Activated CD4-positive, alpha-beta T cell treated with anti-CD3 and anti-CD28 coated beads, Interleukin-2, amount 50 U/mL, for 16 hours (primary cell): Measurements from ENCODE around the gene RCSD1.

Experiments
- DNase-seq: peaks from one replicate; pipeline ENCODE4 v3.0.0-alpha.2; 2020

The RCSD1 gene

DNA sequence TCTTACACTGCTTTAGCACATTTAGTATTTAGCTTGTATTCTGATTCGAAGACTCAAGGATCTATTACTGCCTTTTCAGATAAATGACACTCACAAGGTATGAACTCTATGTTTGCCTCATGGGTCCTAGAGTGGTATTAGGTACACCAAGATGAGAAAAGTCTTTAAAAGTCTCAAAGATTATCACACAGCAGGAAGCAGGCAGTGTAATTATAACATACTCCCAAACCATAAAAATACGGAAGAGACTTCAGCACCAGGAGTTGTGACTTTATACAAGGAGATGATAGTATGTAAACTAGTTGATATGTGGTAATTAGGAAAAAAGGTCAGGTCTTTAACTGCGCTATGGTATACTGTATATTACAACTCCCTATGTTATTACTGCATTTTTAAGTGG, 11.2 kb upstream of the RCSD1 start:
- DNase-seq: no peak

GRCh38 chr1:167620002-167620401, 10.0 kb upstream of the RCSD1 start:
- DNase-seq: no peak

DNA sequence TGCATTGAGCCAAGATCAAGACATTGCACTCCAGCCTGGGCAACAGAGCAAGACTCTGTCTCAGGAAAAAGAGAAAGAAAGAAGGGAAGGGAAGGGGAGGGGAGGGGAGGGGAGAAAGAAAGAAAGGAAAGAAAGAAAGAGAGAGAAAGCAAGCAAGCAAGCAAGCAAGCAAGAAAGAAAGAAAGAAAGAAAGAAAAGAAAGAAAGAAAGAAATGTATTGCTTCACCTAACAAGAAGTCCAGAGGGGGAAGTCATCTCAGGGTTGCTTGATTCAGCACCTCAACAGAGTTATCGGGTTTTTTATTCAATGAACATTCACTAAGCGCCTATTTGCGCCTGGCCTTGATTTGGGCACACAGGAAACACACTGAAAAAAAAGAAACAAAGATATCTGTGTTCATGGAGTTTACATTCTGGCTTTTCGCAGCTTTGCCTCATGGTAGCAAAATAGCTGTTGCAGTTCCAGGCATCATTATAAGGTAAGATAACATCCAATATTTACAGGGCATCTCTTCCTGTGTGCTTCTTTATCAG, 8.2 kb upstream of the RCSD1 start:
- DNase-seq: no peak

DNA sequence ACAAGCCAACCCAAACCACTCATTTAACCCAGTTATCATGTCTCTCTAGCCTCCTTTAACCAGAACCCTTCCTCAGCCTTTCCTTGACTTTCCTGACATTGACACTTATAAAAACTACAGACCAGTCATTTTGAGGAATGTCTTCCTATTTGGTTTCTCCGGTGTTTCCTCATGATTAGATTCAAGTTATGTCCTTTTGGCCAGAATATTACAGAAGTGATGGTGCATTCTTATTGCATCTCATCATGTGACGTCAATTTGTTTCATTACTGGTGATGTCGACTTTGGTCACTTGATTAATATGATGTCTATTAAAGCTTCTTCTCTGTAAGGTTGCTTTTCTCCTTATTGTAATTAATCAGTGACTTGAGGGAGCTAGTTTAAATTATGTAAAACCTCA, 6.1 kb upstream of the RCSD1 start:
- no peak for DNase-seq

DNA sequence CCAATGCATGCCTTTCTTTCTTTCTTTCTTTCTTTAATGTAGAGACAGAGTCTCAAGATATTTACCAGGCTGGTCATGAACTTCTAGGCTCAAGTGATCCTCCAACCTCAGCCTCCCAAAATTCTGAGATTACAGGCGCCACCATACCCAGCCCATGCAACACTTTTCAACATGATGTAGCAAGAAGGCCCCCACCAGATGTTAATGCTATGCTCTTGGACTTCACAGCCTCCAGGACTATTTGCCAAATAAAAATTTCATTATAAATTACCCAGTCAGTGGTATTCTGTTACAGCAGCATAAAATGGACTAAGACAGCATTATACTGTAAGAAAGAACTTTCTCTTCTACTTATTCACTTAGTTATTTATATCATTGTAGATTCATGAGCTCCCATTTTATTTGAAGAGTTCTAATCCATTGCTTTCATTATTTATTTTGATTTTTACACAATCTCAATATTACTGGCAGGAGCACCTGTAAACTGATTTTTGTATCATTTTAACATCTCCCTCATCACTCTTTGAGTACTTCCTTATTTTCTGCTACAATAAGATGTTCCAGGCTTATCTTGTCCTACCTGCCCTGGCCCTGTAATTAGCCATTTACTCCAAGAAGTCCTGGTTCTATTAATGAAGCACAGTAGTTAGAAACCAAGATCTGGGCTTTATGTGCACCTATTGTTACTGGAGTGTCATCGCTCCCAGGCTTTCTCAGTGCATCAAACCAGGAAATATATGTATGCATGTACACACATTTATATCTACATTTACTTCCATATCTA, 4.8 kb upstream of the RCSD1 start:
- DNase-seq: no peak

DNA sequence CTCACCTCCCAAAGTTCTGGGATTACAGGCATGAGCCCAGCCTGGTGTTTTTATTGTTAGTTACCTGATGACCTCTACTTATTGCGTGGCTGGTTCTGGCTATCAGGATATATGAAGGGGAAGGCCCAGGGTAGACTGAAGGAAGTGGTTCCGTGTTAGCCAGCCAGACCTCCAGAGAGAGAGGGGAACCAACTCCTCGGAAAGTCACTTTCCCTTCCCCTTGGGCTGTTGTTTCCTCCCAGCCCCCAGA, 2.5 kb upstream of the RCSD1 start:
- peak; percentile 46 for DNase-seq

DNA sequence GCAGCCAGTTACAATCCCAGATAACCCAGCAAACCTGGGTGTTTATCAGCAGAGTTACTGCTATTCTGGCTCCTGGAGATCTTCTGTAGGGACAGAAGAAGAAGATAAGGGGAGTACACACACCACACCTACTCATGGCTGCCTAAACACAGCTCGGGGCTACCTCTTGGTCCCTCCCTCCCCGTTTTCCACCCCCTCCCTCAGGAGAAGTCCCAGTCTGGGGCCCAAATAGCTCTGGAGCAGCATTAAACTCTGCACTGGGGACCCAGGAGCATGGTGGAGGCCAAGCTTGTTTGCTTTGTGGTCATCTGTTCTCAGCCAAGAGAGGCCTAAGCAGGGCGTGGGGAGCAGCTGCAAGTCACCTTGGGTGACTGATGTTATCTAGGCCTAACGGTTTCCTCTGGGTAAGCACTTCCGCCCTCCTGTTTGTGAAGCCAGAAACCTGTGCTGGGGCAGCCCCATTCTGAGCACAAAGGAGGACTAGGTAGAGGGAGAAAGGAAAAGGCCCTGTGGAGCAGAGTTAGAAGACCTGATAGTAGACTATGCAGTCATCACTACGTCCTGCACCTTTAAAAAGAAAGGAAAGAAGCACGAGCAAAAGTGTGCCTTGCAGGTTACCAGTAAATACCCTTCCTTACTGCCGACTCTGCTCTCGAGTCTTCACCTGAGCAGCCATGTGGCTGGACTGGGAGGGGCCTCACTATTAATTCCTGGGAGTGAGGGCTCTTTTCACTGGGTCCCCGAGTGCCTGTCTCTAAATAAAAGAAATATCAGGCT, 2.0 kb upstream of the RCSD1 start:
- DNase-seq: peak; percentile 94

GRCh38 chr1:167628741-167629515, 1.1 kb upstream of the RCSD1 start:
- DNase-seq: peak; percentile 30

DNA sequence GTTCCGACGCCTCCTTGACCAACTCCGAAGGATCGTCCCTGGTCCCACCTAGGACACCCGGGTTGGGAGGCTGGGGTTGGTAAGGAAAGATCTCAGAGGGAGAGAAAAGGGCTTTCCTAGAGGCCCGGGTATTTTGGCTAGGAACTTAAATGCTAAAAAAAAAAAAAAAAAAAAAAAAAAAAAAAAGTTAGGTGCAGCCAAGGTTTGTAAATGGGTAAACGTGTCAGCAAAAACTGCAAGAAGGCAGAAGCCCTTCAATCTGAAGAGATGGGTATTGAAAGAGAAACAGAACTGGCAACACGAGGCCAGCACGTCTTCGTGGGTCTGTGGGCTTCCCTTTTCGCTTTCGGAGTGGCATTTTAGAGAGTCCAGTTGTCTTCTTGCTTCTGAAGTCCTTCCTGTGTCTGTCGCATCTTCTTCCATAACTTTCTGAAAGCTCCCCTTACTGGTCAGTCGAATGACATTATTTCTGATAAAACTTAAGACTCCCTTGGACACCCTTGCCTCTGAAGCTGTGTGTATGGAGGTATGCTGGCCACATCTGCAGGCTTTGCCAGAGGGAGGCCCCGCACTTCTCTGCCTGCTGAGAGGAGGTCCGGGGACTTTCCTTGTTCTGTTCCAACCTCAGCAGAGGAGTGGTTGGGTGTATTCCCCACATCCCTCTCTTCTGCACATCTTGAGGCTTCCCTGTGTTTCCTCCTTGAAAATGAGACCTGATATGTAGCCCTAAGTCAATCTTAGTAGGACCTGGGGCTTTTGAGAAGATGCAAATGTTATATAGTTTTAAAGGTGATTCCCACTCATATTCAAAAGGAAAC, 745 bp downstream of the RCSD1 start:
- DNase-seq: peak; percentile 36

DNA sequence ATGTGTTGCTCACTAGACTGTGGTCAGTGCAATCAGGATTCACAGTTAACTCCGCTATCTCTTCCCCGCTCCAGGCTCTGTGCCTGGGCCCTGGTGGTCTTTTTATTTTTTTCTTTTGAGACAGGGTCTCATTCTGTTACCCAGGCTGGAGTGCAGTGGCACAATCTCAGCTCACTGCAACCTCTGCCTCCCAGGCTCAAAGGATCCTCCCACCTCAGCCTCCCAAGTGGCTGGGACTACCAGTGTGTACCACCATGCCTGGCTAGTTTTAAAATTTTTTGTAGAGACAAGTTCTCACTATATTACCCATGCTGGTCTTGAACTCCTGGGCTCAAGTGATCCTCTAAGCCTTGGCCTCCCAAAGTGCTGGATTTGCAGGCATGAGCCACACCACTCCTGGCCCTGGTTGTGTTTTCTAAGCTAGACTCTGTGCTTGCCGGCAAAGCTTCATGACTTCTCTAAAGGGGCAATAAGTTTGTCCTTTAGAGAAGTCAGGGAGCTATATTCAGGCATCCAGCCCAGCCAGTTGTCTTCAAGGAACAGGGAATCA, 1.4 kb downstream of the RCSD1 start:
- no peak for DNase-seq

DNA sequence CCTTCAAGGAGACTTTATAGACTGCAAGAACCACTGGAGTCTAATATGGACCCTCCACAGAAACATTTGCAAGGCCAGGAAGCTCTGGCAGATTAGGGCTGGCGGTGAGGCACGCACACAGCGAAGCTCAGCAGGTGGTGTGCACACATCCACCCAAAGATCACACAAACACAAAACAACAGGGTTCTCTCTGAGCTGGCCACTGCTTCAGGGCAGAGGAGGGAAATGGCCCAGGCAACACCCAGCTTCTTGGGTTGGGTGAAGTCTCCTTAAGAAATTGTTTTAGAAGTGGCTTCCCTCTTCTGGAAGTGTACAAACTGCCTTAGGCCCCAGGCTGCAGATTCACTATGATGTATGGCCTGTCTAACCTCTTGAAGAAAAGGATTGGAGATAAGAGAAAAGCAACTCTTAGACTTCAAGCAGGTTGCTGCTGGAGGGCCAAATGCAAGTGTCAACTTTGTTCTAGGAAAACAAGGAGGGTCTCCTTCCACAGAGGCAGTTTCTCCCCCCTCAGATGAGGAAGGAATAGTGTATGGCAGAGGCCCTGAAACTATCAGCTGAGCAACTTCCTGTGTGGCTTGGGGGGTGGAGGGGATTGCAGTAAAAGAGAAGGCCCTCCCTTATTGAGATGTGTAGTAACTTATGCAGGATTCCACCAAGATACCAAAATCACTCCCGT, 2.0 kb downstream of the RCSD1 start:
- peak; percentile 60 for DNase-seq

DNA sequence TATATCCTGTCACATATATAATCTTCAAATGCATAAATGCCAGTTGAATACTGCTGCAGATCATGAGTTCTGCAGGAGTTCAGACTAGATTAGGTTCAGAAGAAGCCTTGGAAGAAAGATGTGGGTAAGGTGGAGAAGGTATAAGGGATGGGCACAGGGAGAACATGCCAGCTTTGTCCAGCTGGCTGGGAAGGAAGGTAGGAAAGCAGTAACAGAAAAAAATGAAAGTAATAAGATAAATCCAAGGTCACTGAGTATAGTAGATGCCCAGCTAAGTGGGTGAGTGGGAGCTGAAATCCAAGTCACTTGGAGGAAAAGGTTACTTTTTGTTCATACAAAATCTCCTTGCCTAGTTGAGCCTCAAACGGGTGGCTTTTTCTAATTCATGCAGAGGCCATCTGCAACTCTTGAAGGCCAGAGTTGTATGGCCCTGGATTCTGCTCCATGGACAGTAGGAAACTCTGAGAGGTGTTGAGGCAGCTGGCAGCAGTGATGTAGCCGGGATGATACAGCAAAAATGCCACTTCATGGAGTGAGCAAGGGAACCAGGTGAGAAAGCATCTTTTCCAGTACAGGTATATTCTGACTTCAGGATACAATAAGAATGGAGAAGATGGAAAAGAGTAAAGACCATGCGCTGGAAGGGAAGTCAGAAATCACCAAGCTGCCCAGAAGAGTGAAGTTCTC, 3.4 kb downstream of the RCSD1 start:
- no peak for DNase-seq

DNA sequence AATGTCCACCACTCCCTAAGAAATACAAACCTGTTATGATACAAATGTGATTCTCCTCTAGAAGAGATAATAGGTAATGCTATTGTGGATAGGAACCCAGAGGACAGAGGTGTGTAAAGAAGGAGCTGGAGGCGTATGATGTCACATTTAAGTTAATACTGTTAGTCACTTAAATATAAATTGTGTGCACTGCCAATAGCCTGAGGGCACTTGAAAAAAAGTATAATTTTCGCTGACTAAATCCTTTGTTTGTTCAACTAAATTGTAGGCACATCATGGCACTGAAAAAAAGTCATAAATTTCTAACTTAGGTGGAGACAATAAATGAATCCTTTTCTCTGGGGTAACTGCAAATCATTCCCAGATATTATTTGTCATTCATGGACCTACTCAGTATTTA, 4.4 kb downstream of the RCSD1 start:
- DNase-seq: no peak

DNA sequence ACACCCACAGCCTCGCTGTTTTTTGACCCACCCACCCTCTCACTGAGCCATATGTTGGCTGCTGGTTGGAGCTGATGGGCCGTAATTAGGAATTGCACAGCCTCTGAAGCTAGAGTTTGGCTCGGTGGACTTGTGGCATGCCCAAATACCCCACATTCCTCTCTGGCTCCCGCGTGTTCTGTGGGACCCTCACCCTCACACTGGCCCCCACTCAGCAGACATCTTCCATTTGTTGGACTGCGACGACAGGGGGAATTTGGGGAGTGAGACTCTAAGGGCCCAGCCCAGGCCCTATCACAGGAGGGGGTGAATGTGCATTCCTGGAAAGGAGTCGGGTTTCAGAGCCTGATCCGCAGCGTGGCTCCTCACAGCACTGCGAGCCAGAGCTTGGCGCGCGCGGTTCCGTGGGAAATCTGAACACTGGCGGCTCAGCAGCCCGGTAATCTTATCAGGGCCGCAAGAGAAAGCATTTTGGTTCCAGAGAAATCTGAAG, 5.2 kb downstream of the RCSD1 start:
- DNase-seq: no peak

DNA sequence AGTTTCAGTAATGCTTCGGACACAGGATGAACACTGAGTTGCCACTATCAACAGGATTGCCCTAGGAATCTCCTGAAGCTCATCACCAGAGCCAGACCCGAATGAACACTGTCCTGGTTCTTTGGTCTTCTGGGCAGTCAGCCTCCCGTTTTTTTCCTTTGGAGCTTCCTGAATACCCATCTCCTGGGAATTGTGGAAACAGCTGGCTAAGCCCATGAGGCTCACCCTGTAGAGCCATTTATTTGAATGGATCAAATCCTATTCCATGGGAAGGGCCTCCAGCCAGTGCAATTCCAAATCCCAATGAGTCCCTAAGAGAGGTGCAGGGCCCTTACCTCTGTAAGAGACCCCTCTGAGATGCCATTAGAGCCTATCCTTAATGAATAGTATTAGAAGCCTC, 5.9 kb downstream of the RCSD1 start:
- DNase-seq: no peak

DNA sequence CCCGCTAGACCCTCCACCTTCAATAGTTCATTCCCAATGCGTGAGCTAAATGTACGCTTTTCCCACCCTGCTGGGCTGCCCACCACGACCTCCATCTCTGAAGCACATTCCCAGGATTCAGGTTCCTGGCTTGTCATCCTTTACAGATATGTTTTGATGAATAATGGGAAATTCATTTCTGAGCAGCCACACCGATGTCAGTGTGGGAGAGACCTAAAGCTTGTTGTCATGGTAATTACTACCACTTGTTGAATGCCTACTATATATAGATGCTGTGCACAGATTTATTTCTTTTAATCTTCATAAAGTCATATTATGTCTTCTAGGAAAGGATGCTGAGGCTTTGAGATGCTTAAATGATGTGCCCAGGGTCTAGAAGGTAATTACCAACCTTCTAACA, 8.0 kb downstream of the RCSD1 start:
- no peak for DNase-seq

- no peak for DNase-seq
Observed at GRCh38 chr1:167640051-167640450, 10.0 kb downstream of the RCSD1 start.

- DNase-seq: peak; percentile 54
Observed at GRCh38 chr1:167641786-167642500, 11.9 kb downstream of the RCSD1 start.

DNA sequence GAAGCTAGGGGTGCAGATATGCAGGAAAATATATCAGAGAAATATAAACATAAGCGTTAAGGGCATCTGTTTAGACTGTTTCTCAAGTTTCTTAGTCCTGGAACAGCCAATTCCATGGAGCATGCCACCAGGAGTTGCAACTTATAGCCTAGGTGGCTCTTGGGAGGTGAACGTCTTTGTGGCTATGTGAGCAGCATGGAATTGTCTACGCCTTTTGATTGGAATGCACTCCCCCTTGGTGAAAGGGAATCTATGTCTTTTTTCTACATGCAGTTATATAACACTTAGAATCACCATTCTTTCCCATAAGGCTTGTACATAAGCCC, 12.4 kb downstream of the RCSD1 start:
- DNase-seq: no peak

- DNase-seq: no peak
Observed at GRCh38 chr1:167643441-167643840, 13.4 kb downstream of the RCSD1 start.

DNA sequence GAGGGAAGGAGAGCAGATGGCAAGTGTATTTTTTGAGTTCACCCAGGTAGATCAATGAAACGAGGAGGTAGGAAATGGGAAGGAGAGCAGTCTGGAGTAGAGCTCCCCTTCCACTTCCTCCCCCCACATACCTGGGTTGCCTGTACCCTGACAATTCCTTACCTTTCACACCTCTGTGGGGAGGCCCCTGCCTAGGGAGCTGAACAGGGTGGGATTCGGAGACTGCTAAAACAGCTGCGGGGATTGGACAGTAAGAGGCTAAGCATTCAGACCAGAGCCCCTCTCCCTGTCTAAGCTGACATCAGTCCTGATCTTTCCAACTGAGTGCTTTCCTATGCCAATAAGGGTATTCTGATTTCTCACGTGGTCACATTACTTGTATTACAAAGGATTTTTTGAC, 14.5 kb downstream of the RCSD1 start:
- no peak for DNase-seq
